Mucosa of descending colon (tissue), 3 donors: ENCODE measurements around the gene DUSP15. TPM values are rescaled to one million over a fixed set of nuclear protein-coding genes. Genes with fewer than 3 reads are reported as not detected.
A peak's percentile ranks its signal among the peaks of the same experiment; 100 is the strongest.

Experiments
- ATAC-seq: fragments of 200-7000 bp; cut with Tn5 transposase; one replicate; pipeline ENCODE4 v1.9.1; 2020; ENCODE audit warnings: mild to moderate bottlenecking, moderate library complexity
- DNase-seq, 3 donors: peaks; one replicate each; pipeline ENCODE4 v3.0.0-alpha.2; 2020
- H3K36me3 ChIP-seq: fragments of 200-600 bp; one replicate; pipeline ENCODE4 v1.8.0; 2021; ENCODE audit warnings: low read depth, mild to moderate bottlenecking
- H3K4me1 ChIP-seq: fragments of 200-600 bp; one replicate; pipeline ENCODE4 v1.8.0; 2021; ENCODE audit warnings: low read depth, mild to moderate bottlenecking
- H3K4me3 ChIP-seq: fragments of 200-600 bp; one replicate; pipeline ENCODE4 v1.8.0; 2021; ENCODE audit warnings: mild to moderate bottlenecking
- H3K9me3 ChIP-seq: fragments of 200-600 bp; one replicate; pipeline ENCODE4 v1.8.0; 2021; ENCODE audit warnings: mild to moderate bottlenecking
- intact Hi-C, 2 donors: fragments of 100-400 bp; cut with DNase I in 1 of 2; cut with micrococcal nuclease in 1 of 2; formaldehyde crosslinking; loops; one replicate each; pipeline versions ENCODE4 v1.11.0 to v1.11.1; 2022; cut with DNase I, micrococcal nuclease
- total RNA-seq, 3 donors: library from RNA; stranded (reverse); fragmentation: NEBNext Ultra II Directional in 2 of 3; extraction: Animal tissue kit (Norgen Biotek cat#: 25700) in 2 of 3; gene quantifications; one replicate each; pipeline versions ENCODE4 v1.2.1 to v1.2.4, GENCODE V29; 2021 to 2023
- TF ChIP-seq, protein P1 (sequence below): fragments of 200-600 bp; IDR thresholded peaks from one replicate; pipeline ENCODE4 v1.8.0; 2022; ENCODE audit warnings: antibody characterized with exemption, mild to moderate bottlenecking
- donor health status: DM: no; HTN: no; CAD: no; lungs with moderate emphysema.
- donor health status: DM: no; HTN: no; CAD: no.
- donor health status: DM: no; HTN: yes; CAD: no.

The DUSP15 gene
- total RNA-seq, 3 donors from 2014 or later, result 0.58 to 1.7 TPM; not detected in 1

DNA sequence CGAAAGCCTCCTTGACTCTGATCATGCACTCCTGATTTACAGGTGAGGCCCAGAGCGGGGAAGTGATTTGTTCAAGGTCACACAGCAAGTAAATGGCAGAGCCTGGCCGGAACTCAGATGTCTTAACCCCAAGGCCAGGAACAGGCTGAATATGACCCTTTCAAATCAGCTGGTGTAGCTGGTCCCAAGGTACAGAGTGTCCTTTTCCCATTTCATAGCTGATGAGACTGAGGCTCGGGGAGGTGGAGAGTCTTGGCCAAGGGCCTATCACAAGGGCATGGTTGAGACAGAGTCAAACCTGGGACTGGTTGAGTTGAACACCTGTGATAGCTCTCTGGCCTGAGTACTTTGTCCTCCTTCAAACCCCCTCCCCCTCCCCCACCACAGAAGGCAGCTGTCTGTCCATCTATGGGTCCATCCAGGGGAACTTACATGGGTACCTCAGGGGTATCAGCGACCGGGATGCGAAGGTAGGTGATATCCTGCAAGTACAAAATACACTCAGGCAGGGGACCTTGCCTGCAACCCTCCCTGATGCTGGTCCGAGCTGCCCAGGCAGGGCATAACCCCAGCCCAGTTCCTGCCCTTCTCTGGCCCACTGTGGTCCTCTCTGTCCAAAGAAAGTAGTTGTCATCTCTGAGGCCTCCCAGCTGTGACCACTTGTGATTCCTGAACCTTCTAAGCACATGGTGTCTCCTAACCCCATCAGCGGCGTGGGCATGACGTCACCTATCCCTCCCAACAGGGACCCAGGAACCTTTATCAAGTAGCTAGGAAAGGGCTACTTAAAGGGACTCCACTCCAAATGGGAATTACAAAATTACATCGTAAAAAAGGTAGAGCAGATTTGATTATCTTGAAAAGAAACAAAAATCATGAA is 5.6 kb downstream of the DUSP15 start:
- Histone ChIP-seq H3K4me1 (peaks cover 13% of the 10 kb centered on the region), H3K9me3 (no peaks in the 10 kb centered on the region), H3K4me3 (no peak overlapping the region), H3K36me3 (no peaks in the 10 kb centered on the region)
- intact Hi-C loops, result no loop called here
- TF ChIP-seq, protein P1, sequence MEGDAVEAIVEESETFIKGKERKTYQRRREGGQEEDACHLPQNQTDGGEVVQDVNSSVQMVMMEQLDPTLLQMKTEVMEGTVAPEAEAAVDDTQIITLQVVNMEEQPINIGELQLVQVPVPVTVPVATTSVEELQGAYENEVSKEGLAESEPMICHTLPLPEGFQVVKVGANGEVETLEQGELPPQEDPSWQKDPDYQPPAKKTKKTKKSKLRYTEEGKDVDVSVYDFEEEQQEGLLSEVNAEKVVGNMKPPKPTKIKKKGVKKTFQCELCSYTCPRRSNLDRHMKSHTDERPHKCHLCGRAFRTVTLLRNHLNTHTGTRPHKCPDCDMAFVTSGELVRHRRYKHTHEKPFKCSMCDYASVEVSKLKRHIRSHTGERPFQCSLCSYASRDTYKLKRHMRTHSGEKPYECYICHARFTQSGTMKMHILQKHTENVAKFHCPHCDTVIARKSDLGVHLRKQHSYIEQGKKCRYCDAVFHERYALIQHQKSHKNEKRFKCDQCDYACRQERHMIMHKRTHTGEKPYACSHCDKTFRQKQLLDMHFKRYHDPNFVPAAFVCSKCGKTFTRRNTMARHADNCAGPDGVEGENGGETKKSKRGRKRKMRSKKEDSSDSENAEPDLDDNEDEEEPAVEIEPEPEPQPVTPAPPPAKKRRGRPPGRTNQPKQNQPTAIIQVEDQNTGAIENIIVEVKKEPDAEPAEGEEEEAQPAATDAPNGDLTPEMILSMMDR, result no peak
- DNase-seq, result no peak
- no peak for ATAC-seq

- Histone ChIP-seq H3K36me3 (no peaks in the 10 kb centered on the region), H3K9me3 (no peaks in the 10 kb centered on the region), H3K4me1 (peaks cover 9% of the 10 kb centered on the region), H3K4me3 (no peak overlapping the region)
- no peak for DNase-seq
- intact Hi-C loops, result no loop called here
- TF ChIP-seq, protein P1, result no peak
- ATAC-seq, result no peak
Measured at GRCh38 chr20:31863296-31864085, 6.8 kb downstream of the DUSP15 start.

GRCh38 chr20:31862506-31862905 is 7.8 kb downstream of the DUSP15 start:
- ATAC-seq, result no peak
- intact Hi-C loops, result no loop called here
- H3K9me3 ChIP-seq, result no peaks in the 10 kb centered on the region
- H3K36me3 ChIP-seq, result no peaks in the 10 kb centered on the region
- TF ChIP-seq, protein P1, result no peak
- H3K4me1 ChIP-seq, result peaks cover 9% of the 10 kb centered on the region
- no peak for DNase-seq
- H3K4me3 ChIP-seq, result no peak overlapping the region

DNA sequence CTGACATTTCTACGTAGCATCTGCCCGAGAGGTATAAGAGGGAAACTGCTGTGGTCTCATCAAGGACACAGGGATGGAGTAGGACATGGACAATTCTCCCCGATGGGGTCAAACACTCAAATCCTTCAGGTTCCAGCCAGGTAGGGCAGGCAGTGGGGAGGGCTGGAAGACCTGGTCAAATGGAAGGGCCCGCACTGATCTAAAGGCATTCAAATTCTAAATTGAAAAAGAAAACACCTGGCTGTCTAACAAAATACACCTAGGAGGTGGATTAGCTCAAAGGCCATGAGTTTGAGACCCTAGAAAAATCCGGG is 8.2 kb downstream of the DUSP15 start:
- peaks cover 9% of the 10 kb centered on the region for H3K4me1 ChIP-seq
- H3K36me3 ChIP-seq, result no peaks in the 10 kb centered on the region
- no peak overlapping the region for H3K4me3 ChIP-seq
- H3K9me3 ChIP-seq, result no peaks in the 10 kb centered on the region
- intact Hi-C loops, result no loop called here
- no peak for DNase-seq
- TF ChIP-seq, protein P1, result no peak
- no peak for ATAC-seq

DNA sequence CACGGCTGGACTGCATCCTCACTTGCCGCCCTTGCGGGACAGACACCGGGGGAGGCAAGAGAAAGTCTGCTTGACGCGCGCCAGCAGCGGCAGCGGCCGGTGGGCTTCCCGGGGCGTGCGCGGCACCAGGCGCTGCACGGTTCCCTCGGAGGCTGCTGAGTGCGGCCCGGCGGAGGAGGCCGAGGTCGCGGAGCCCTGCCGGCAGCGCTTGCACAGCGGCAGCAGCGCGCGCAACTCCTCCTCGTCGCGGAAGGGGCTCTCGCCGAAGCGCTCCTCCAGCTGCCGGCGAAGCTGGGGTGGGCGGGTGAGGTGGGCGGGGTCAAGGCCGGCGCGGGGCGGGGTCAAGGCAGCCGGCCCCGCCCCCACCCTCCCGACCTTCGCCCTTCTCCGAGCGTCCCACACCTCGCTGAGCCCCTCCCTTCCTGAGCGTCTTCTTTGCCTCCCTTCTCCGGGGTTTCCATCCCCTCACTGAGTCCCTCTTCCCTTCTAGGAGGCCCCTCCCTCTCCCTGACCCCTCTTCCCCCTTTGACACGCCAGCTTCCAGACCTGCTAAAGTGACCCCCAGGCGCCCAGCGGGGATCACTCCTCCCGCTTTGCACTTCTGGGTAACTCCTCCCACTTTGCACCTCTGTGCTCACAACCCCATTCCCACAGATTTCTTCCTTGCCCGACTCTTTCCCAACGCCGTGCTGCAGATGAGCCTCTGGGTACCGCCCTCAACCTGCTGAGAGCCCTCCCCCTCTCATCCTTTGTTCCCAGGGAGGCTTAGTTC is 8.8 kb downstream of the DUSP15 start:
- peak; percentile 65 to 78 (median 78) for DNase-seq

More for the DNA sequence above, 8.8 kb downstream of the DUSP15 start:
- intact Hi-C loops, result no loop called here
- TF ChIP-seq, protein P1, result no peak
- no peaks in the 10 kb centered on the region for H3K9me3 ChIP-seq
- peaks cover 9% of the 10 kb centered on the region for H3K4me1 ChIP-seq
- peak; percentile 89 for ATAC-seq
- no peaks in the 10 kb centered on the region for H3K36me3 ChIP-seq
- H3K4me3 ChIP-seq, result no peak overlapping the region
